Measurements from ENCODE around the gene GPSM1. TPM values are rescaled to one million over a fixed set of nuclear protein-coding genes. Genes with fewer than 3 reads are reported as not detected.

Gene GPSM1
- total and polyA plus RNA-seq, 9 donors, result 22.8 to 36.0 (median 27.1) TPM

GRCh38 chr9:136311051-136312008 is 16.0 kb upstream of the GPSM1 start:
- H3K27ac ChIP-seq (ENCODE audit: low read length), result no peak overlapping the region
- no peaks in the 10 kb centered on the region for H3K27me3 ChIP-seq (ENCODE audit: control insufficient read depth, insufficient read depth, low read length)
- H3K9me3 ChIP-seq (replicated peaks; ENCODE audit: control insufficient read depth, low read depth, low read length), result peaks cover 12% of the 10 kb centered on the region
- no peak for DNase-seq
- no peak overlapping the region for H3K4me3 ChIP-seq (ENCODE audit: low read length)
- 46% methylated on average over 15 of the region's 23 CpGs for WGBS (ENCODE audit: insufficient coverage)
- no peaks in the 10 kb centered on the region for H3K36me3 ChIP-seq (ENCODE audit: control insufficient read depth, insufficient read depth, low read length)
- peaks cover 16% of the 10 kb centered on the region for H3K4me1 ChIP-seq (ENCODE audit: control insufficient read depth, insufficient read depth, low read length)

GRCh38 chr9:136312009-136312375 is 15.3 kb upstream of the GPSM1 start:
- H3K27ac ChIP-seq (ENCODE audit: low read length), result no peak overlapping the region
- peaks cover 12% of the 10 kb centered on the region for H3K9me3 ChIP-seq (replicated peaks; ENCODE audit: control insufficient read depth, low read depth, low read length)
- no peak overlapping the region for H3K4me3 ChIP-seq (ENCODE audit: low read length)
- no peaks in the 10 kb centered on the region for H3K36me3 ChIP-seq (ENCODE audit: control insufficient read depth, insufficient read depth, low read length)
- H3K4me1 ChIP-seq (ENCODE audit: control insufficient read depth, insufficient read depth, low read length), result peaks cover 12% of the 10 kb centered on the region
- DNase-seq, result no peak
- 64% methylated on average over 5 of the region's 10 CpGs for WGBS (ENCODE audit: insufficient coverage)
- H3K27me3 ChIP-seq (ENCODE audit: control insufficient read depth, insufficient read depth, low read length), result no peaks in the 10 kb centered on the region

DNA sequence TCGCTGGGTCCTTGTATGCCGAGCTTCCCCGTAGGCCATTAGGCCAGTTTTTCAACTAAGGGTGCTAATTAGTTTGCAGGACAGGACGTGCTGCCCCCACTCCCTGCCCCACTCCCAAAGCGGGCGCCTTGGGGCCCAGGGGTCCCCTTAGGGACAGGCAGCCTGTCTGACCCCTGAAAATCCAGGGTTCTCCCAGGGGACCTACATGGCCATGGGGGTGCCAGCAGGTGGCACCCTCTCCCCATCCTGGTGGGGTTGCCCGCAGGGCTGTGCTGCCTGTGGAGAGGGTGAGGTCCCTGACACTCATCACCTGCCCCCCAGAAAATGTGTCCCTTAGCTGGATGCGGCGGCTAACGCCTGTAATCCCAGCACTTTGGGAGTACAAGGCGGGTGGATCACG is 14.9 kb upstream of the GPSM1 start:
- WGBS (ENCODE audit: insufficient coverage), result 47% methylated on average over 5 of the region's 12 CpGs
- no peaks in the 10 kb centered on the region for H3K36me3 ChIP-seq (ENCODE audit: control insufficient read depth, insufficient read depth, low read length)
- H3K4me3 ChIP-seq (ENCODE audit: low read length), result no peak overlapping the region
- H3K27me3 ChIP-seq (ENCODE audit: control insufficient read depth, insufficient read depth, low read length), result no peaks in the 10 kb centered on the region
- H3K9me3 ChIP-seq (replicated peaks; ENCODE audit: control insufficient read depth, low read depth, low read length), result peaks cover 12% of the 10 kb centered on the region
- DNase-seq, result no peak
- peaks cover 12% of the 10 kb centered on the region for H3K4me1 ChIP-seq (ENCODE audit: control insufficient read depth, insufficient read depth, low read length)
- no peak overlapping the region for H3K27ac ChIP-seq (ENCODE audit: low read length)

GRCh38 chr9:136313111-136314055 is 14.0 kb upstream of the GPSM1 start:
- no peaks in the 10 kb centered on the region for H3K27me3 ChIP-seq (ENCODE audit: control insufficient read depth, insufficient read depth, low read length)
- no peak for DNase-seq
- peaks cover 12% of the 10 kb centered on the region for H3K9me3 ChIP-seq (replicated peaks; ENCODE audit: control insufficient read depth, low read depth, low read length)
- H3K4me1 ChIP-seq (ENCODE audit: control insufficient read depth, insufficient read depth, low read length), result peaks cover 12% of the 10 kb centered on the region
- no peak overlapping the region for H3K27ac ChIP-seq (ENCODE audit: low read length)
- WGBS (ENCODE audit: insufficient coverage), result 79% methylated on average over 14 of the region's 18 CpGs
- H3K36me3 ChIP-seq (ENCODE audit: control insufficient read depth, insufficient read depth, low read length), result no peaks in the 10 kb centered on the region
- no peak overlapping the region for H3K4me3 ChIP-seq (ENCODE audit: low read length)

DNA sequence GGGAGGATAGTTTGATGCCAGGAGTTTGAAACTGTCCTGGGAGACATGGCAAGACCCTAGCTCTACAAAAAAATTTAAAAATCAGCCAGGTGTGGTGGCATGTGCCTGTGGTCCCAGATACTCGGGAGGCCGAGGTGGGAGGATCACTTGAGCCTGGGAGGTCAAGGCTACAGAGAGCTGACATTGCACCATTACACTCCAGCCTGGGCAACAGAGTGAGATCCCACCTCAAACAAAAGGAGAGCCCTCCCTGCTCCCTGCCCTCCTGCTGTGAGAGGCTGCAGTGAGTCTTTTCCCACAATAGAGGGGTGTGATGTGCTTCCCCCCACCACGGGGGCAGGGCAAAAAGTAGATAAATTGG is 13.3 kb upstream of the GPSM1 start:
- no peak for DNase-seq
- H3K27ac ChIP-seq (ENCODE audit: low read length), result no peak overlapping the region
- H3K36me3 ChIP-seq (ENCODE audit: control insufficient read depth, insufficient read depth, low read length), result no peaks in the 10 kb centered on the region
- peaks cover 12% of the 10 kb centered on the region for H3K9me3 ChIP-seq (replicated peaks; ENCODE audit: control insufficient read depth, low read depth, low read length)
- whole genome bisulfite sequencing (ENCODE audit: insufficient coverage), result no CpG with 5 or more reads among the region's 3 CpGs
- no peak overlapping the region for H3K4me3 ChIP-seq (ENCODE audit: low read length)
- H3K27me3 ChIP-seq (ENCODE audit: control insufficient read depth, insufficient read depth, low read length), result no peaks in the 10 kb centered on the region
- H3K4me1 ChIP-seq (ENCODE audit: control insufficient read depth, insufficient read depth, low read length), result peaks cover 12% of the 10 kb centered on the region

GRCh38 chr9:136314944-136315343 is 12.4 kb upstream of the GPSM1 start:
- Histone ChIP-seq H3K4me3 (ENCODE audit: low read length) (no peak overlapping the region), H3K36me3 (ENCODE audit: control insufficient read depth, insufficient read depth, low read length) (no peaks in the 10 kb centered on the region), H3K9me3 (replicated peaks; ENCODE audit: control insufficient read depth, low read depth, low read length) (peaks cover 12% of the 10 kb centered on the region), H3K27ac (ENCODE audit: low read length) (no peak overlapping the region), H3K27me3 (ENCODE audit: control insufficient read depth, insufficient read depth, low read length) (no peaks in the 10 kb centered on the region), H3K4me1 (ENCODE audit: control insufficient read depth, insufficient read depth, low read length) (peaks cover 12% of the 10 kb centered on the region)
- WGBS (ENCODE audit: insufficient coverage), result 90% methylated on average over 2 of the region's 4 CpGs
- no peak for DNase-seq

- no peak for DNase-seq
- H3K4me1 ChIP-seq (ENCODE audit: control insufficient read depth, insufficient read depth, low read length), result peaks cover under 1% of the 10 kb centered on the region
- peaks cover 12% of the 10 kb centered on the region for H3K9me3 ChIP-seq (replicated peaks; ENCODE audit: control insufficient read depth, low read depth, low read length)
- 96% methylated on average over 23 of the region's 23 CpGs for WGBS (ENCODE audit: insufficient coverage)
- H3K4me3 ChIP-seq (ENCODE audit: low read length), result no peak overlapping the region
- no peaks in the 10 kb centered on the region for H3K36me3 ChIP-seq (ENCODE audit: control insufficient read depth, insufficient read depth, low read length)
- H3K27ac ChIP-seq (ENCODE audit: low read length), result no peak overlapping the region
- H3K27me3 ChIP-seq (ENCODE audit: control insufficient read depth, insufficient read depth, low read length), result no peaks in the 10 kb centered on the region
Observed at GRCh38 chr9:136316271-136316751, 11.0 kb upstream of the GPSM1 start.

GRCh38 chr9:136316896-136317676 is 10.3 kb upstream of the GPSM1 start:
- Histone ChIP-seq H3K27me3 (ENCODE audit: control insufficient read depth, insufficient read depth, low read length) (no peaks in the 10 kb centered on the region), H3K27ac (ENCODE audit: low read length) (no peak overlapping the region), H3K36me3 (ENCODE audit: control insufficient read depth, insufficient read depth, low read length) (no peaks in the 10 kb centered on the region), H3K4me3 (ENCODE audit: low read length) (no peak overlapping the region), H3K9me3 (replicated peaks; ENCODE audit: control insufficient read depth, low read depth, low read length) (peaks cover 12% of the 10 kb centered on the region), H3K4me1 (ENCODE audit: control insufficient read depth, insufficient read depth, low read length) (no peaks in the 10 kb centered on the region)
- DNase-seq, result no peak
- 89% methylated on average over 9 of the region's 13 CpGs for WGBS (ENCODE audit: insufficient coverage)

- no peaks in the 10 kb centered on the region for H3K36me3 ChIP-seq (ENCODE audit: control insufficient read depth, insufficient read depth, low read length)
- 89% methylated on average over 16 of the region's 16 CpGs for whole genome bisulfite sequencing (ENCODE audit: insufficient coverage)
- H3K4me3 ChIP-seq (ENCODE audit: low read length), result no peak overlapping the region
- no peaks in the 10 kb centered on the region for H3K4me1 ChIP-seq (ENCODE audit: control insufficient read depth, insufficient read depth, low read length)
- H3K9me3 ChIP-seq (replicated peaks; ENCODE audit: control insufficient read depth, low read depth, low read length), result peaks cover 12% of the 10 kb centered on the region
- no peak overlapping the region for H3K27ac ChIP-seq (ENCODE audit: low read length)
- H3K27me3 ChIP-seq (ENCODE audit: control insufficient read depth, insufficient read depth, low read length), result no peaks in the 10 kb centered on the region
- DNase-seq, result no peak
Observed at GRCh38 chr9:136317695-136318094, 9.6 kb upstream of the GPSM1 start.
